ENCODE measurements around the gene SLC9A9.

DNA sequence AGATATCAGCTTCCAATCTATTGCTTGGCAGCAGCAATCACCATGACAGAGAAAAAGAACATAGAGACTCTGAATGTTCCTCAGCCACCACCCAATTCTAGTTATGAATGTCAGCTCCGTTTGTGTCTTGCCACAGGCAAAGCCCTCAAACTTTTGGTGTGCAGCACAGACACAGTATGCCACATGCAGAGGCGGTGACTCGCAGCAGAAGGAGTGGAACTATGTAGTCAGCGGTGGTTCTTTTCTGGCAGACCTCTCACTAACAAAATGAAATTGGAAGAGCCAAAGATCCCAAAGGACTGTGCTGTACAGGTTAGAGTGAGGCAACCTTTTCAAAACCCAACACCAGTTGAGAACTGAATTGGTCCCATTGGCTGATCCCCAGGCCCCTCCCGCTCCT lies 220.9 kb downstream of the SLC9A9 start:
- TF ChIP-seq, protein P1, sequence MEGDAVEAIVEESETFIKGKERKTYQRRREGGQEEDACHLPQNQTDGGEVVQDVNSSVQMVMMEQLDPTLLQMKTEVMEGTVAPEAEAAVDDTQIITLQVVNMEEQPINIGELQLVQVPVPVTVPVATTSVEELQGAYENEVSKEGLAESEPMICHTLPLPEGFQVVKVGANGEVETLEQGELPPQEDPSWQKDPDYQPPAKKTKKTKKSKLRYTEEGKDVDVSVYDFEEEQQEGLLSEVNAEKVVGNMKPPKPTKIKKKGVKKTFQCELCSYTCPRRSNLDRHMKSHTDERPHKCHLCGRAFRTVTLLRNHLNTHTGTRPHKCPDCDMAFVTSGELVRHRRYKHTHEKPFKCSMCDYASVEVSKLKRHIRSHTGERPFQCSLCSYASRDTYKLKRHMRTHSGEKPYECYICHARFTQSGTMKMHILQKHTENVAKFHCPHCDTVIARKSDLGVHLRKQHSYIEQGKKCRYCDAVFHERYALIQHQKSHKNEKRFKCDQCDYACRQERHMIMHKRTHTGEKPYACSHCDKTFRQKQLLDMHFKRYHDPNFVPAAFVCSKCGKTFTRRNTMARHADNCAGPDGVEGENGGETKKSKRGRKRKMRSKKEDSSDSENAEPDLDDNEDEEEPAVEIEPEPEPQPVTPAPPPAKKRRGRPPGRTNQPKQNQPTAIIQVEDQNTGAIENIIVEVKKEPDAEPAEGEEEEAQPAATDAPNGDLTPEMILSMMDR (IDR thresholded peaks at IDR 0.05 in 4 of 5, conservative IDR thresholded peaks at IDR 0.05 in 1 of 5): no peak
- TF ChIP-seq POLR2A (IDR thresholded peaks at IDR 0.05): no peak
